ENCODE results near the gene SPDYE18. TPM values are rescaled to one million over a fixed set of nuclear protein-coding genes. Genes with fewer than 3 reads are reported as not detected.

SPDYE18 gene, protein sequence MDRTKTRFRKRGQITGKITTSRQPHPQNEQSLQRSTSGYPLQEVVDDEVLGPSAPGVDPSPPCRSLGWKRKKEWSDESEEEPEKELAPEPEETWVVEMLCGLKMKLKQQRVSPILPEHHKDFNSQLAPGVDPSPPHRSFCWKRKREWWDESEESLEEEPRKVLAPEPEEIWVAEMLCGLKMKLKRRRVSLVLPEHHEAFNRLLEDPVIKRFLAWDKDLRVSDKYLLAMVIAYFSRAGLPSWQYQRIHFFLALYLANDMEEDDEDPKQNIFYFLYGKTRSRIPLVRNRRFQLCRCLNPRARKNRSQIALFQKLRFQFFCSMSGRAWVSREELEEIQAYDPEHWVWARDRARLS
- 0.59 TPM in 1 of 2 replicates, not detected in the other for total RNA-seq

GRCh38 chr7:77062557-77062956, at the start of gene SPDYE18:
TSS of gene SPDYE18 (minus strand) at chr7:77062558. CDS start at chr7:77060512, 2,046 bp downstream.

DNA sequence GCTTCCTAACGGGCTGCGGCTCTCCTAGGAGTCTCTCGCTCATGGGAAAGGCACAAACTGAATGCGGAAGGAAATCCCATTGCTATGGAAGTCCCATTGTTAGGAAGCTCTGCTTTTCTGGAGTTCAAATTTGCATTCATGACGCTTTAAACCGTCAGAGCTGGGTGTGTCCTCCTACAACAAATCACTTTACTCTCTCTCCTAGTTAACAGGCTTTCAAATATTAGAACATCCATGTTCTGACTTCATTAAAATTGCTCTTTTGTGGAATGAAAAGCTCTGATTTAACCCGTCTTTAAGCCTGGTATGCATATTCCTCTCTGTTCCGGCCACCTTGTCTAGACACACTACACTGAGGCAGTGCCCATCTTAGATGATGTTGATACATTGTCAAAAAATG, 30.1 kb downstream of the SPDYE18 start, which contains the start of gene SPDYE17:
TSS of gene SPDYE17 (minus strand) at position 101 of the 400 bp plus-strand sequence. CDS start 1,791 bp downstream, outside the sequence.

Small RNA genes within 50 kb of the gene (small RNA-seq; reads per million reads assigned to genes)
- gene RF00019: not detected

Other genes starting within 250 kb of the SPDYE18 start
- gene SPDYE17, start 30.2 kb downstream of the SPDYE18 start, total RNA-seq: not detected in 2 replicates
- 0.98 and 1.5 TPM in 2 replicates for gene CCDC146, start 60.1 kb upstream of the SPDYE18 start, total RNA-seq
- under 0.01 and 0.20 TPM in 2 replicates for gene FGL2, start 137.3 kb upstream of the SPDYE18 start, total RNA-seq